Neural progenitor cell (in vitro differentiated cells): Measurements from ENCODE around the gene GPR62. TPM values are rescaled to one million over a fixed set of nuclear protein-coding genes. Genes with fewer than 3 reads are reported as not detected.

Experiments
- DNase-seq: peaks from one replicate; pipeline ENCODE4 v3.0.0-alpha.2; 2016; ENCODE audit warnings: low spot score
- H2AFZ ChIP-seq: fragments of 200-600 bp; sonication (generic); replicated peaks from 2 replicates; pipeline ENCODE4 v1.6.1; 2016; ENCODE audit warnings: antibody characterized with exemption
- H3F3A ChIP-seq: fragments of 200-600 bp; sonication (generic); 2 replicates; pipeline ENCODE4 v1.6.1; 2016; ENCODE audit warnings: antibody characterized with exemption, low read depth
- H3K27ac ChIP-seq: fragments of 200-600 bp; sonication (generic); 2 replicates; pipeline ENCODE4 v1.5.1; 2016; ENCODE audit warnings: mild to moderate bottlenecking
- H3K27me3 ChIP-seq: fragments of 200-600 bp; sonication (generic); 2 replicates; pipeline ENCODE4 v1.6.1; 2016; ENCODE audit warnings: mild to moderate bottlenecking, moderate library complexity
- H3K36me3 ChIP-seq: fragments of 200-600 bp; sonication (generic); 2 replicates; pipeline ENCODE4 v1.5.1; 2016
- H3K4me1 ChIP-seq: fragments of 200-600 bp; sonication (generic); 2 replicates; pipeline ENCODE4 v1.6.1; 2016; ENCODE audit warnings: mixed run types
- H3K4me2 ChIP-seq: fragments of 200-600 bp; sonication (generic); 2 replicates; pipeline ENCODE4 v1.6.1; 2016
- H3K4me3 ChIP-seq: fragments of 200-600 bp; sonication (generic); 2 replicates; pipeline ENCODE4 v1.5.1; 2016
- H3K79me2 ChIP-seq: fragments of 200-600 bp; sonication (generic); 2 replicates; pipeline ENCODE4 v1.6.1; 2016; ENCODE audit warnings: low read depth
- H3K9ac ChIP-seq: fragments of 200-600 bp; sonication (generic); 2 replicates; pipeline ENCODE4 v1.6.1; 2016
- H3K9me3 ChIP-seq: fragments of 200-600 bp; sonication (generic); 2 replicates; pipeline ENCODE4 v1.5.1; 2016; ENCODE audit warnings: low read depth
- H4K20me1 ChIP-seq: fragments of 200-600 bp; sonication (generic); 2 replicates; pipeline ENCODE4 v1.6.1; 2016; ENCODE audit warnings: low read depth
- H3K27ac Mint-ChIP-seq: 3 replicates; pipeline ENCODE4 v1.8.0; 2021; ENCODE audit warnings: mixed read lengths
- H3K27me3 Mint-ChIP-seq: 2 replicates; pipeline ENCODE4 v1.8.0; 2022; ENCODE audit warnings: low read depth, mild to moderate bottlenecking, inconsistent platforms, moderate library complexity, mixed read lengths; ENCODE audit not compliant: insufficient read depth
- H3K36me3 Mint-ChIP-seq: 3 replicates; pipeline ENCODE4 v1.8.0; 2021; ENCODE audit warnings: mixed read lengths
- H3K4me1 Mint-ChIP-seq: 3 replicates; pipeline ENCODE4 v1.8.0; 2021; ENCODE audit warnings: mixed read lengths
- H3K4me3 Mint-ChIP-seq: 3 replicates; pipeline ENCODE4 v1.8.0; 2021; ENCODE audit warnings: mild to moderate bottlenecking, moderate library complexity, mixed read lengths
- H3K9me3 Mint-ChIP-seq: 3 replicates; pipeline ENCODE4 v1.8.0; 2020; ENCODE audit warnings: mixed read lengths
- EZH2 ChIP-seq: fragments of 200-600 bp; sonication (generic); IDR thresholded peaks from 2 replicates; pipeline ENCODE4 v1.6.1; 2017; ENCODE audit warnings: antibody characterized with exemption, mild to moderate bottlenecking, moderate library complexity
- EZH2phosphoT487 ChIP-seq: fragments of 200-600 bp; sonication (generic); IDR thresholded peaks from 2 replicates; pipeline ENCODE4 v1.6.1; 2017; ENCODE audit warnings: antibody characterized with exemption
- small RNA-seq: library from RNA; depleted of rRNA; stranded (forward); fragments of <200 nt; gene quantifications from one replicate; pipeline ENCODE3, GENCODE V24; 2015
- total RNA-seq: library from RNA; depleted of rRNA; stranded (reverse); fragments of >200 nt; gene quantifications from 2 replicates; pipeline ENCODE4 v1.2.3, GENCODE V29; 2015; ENCODE audit warnings: low replicate concordance
- TF ChIP-seq, protein P1 (sequence below): fragments of 200-600 bp; sonication (generic); IDR thresholded peaks from 2 replicates; pipeline ENCODE4 v1.5.1; 2017; ENCODE audit warnings: antibody characterized with exemption, mild to moderate bottlenecking

The GPR62 gene
- total RNA-seq, 1 donor from 2014 or later = 0.21 TPM

GRCh38 chr3:52006820-52007133 lies 51.6 kb downstream of the GPR62 start:
- no peaks in the 10 kb centered on the region for H3K36me3 Mint-ChIP-seq

More at GRCh38 chr3:52006820-52007133, 51.6 kb downstream of the GPR62 start:
- no peak overlapping the region for H3K4me3 Mint-ChIP-seq
- Histone ChIP-seq H3K4me1 (peaks cover 45% of the 10 kb centered on the region), H3F3A (peaks cover 28% of the 10 kb centered on the region), H3K79me2 (no peaks in the 10 kb centered on the region), H3K9ac (no peak overlapping the region), H3K4me3 (no peak overlapping the region), H3K27ac (no peak overlapping the region), H3K4me2 (no peak overlapping the region), H3K9me3 (no peaks in the 10 kb centered on the region), H3K27me3 (no peaks in the 10 kb centered on the region), H2AFZ (no peak overlapping the region), H3K36me3 (no peaks in the 10 kb centered on the region), H4K20me1 (no peaks in the 10 kb centered on the region)
- TF ChIP-seq, protein P1, sequence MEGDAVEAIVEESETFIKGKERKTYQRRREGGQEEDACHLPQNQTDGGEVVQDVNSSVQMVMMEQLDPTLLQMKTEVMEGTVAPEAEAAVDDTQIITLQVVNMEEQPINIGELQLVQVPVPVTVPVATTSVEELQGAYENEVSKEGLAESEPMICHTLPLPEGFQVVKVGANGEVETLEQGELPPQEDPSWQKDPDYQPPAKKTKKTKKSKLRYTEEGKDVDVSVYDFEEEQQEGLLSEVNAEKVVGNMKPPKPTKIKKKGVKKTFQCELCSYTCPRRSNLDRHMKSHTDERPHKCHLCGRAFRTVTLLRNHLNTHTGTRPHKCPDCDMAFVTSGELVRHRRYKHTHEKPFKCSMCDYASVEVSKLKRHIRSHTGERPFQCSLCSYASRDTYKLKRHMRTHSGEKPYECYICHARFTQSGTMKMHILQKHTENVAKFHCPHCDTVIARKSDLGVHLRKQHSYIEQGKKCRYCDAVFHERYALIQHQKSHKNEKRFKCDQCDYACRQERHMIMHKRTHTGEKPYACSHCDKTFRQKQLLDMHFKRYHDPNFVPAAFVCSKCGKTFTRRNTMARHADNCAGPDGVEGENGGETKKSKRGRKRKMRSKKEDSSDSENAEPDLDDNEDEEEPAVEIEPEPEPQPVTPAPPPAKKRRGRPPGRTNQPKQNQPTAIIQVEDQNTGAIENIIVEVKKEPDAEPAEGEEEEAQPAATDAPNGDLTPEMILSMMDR = no peak
- TF ChIP-seq EZH2phosphoT487 (no peak), EZH2 (no peak)
- H3K27me3 Mint-ChIP-seq = peaks cover 3% of the 10 kb centered on the region
- H3K4me1 Mint-ChIP-seq = peaks cover 56% of the 10 kb centered on the region
- no peaks in the 10 kb centered on the region for H3K9me3 Mint-ChIP-seq
- H3K27ac Mint-ChIP-seq = no peak overlapping the region
- DNase-seq = no peak

Small RNA genes lying within 50 kb of the gene (small RNA-seq; reads per million reads assigned to genes)
- gene AC115284.1 = not detected

Other genes with a start within 250 kb of the GPR62 start
- gene GRM2, start 248.3 kb upstream of the GPR62 start, total RNA-seq = 1.9 and 4.9 TPM in 2 replicates
- not detected in 2 replicates for gene IQCF6, start 176.1 kb upstream of the GPR62 start, total RNA-seq
- gene IQCF2, start 93.8 kb upstream of the GPR62 start, total RNA-seq = not detected in 2 replicates
- gene IQCF5, start 79.8 kb upstream of the GPR62 start, total RNA-seq = not detected in 2 replicates
- gene IQCF1, start 52.0 kb upstream of the GPR62 start, total RNA-seq = not detected in 2 replicates
- gene RRP9, start 13.5 kb upstream of the GPR62 start, total RNA-seq = 10.5 and 20.1 TPM in 2 replicates
- 2.0 and 3.9 TPM in 2 replicates for gene PARP3, start 13.0 kb upstream of the GPR62 start, total RNA-seq
- gene PCBP4, start 12.1 kb downstream of the GPR62 start, total RNA-seq = 30.5 and 82.3 TPM in 2 replicates
- gene ABHD14B, start 18.7 kb downstream of the GPR62 start, total RNA-seq = 6.0 and 8.3 TPM in 2 replicates
- gene ABHD14A, start 19.7 kb downstream of the GPR62 start, total RNA-seq = 4.0 and 14.7 TPM in 2 replicates
- 17.3 and 31.8 TPM in 2 replicates for gene ACY1, start 28.2 kb downstream of the GPR62 start, total RNA-seq
- 1,431 and 2,019 TPM in 2 replicates for gene RPL29, start 40.5 kb downstream of the GPR62 start, total RNA-seq
- 2.4 and 10.7 TPM in 2 replicates for gene DUSP7, start 101.2 kb downstream of the GPR62 start, total RNA-seq
- gene POC1A, start 199.0 kb downstream of the GPR62 start, total RNA-seq = 10.3 and 18.7 TPM in 2 replicates
- 35.0 and 54.9 TPM in 2 replicates for gene ALAS1, start 242.8 kb downstream of the GPR62 start, total RNA-seq